ENCODE data around the gene IRF4.
A peak's percentile ranks its signal among the peaks of the same experiment; 100 is the strongest.

The IRF4 gene

GRCh38 chr6:399785-400534, 8.4 kb downstream of the IRF4 start:
- DNase-seq, result no peak

- no peak for DNase-seq
Measured at GRCh38 chr6:400815-401214, 9.3 kb downstream of the IRF4 start.

- DNase-seq, result no peak
Measured at GRCh38 chr6:401239-401993, 9.9 kb downstream of the IRF4 start.

- no peak for DNase-seq
Measured at GRCh38 chr6:401994-402640, 10.6 kb downstream of the IRF4 start.

GRCh38 chr6:402901-403658, 11.5 kb downstream of the IRF4 start:
- DNase-seq, result no peak

- no peak for DNase-seq
Measured at GRCh38 chr6:403659-404655, 12.4 kb downstream of the IRF4 start.

- no peak for DNase-seq
Measured at GRCh38 chr6:404685-405423, 13.3 kb downstream of the IRF4 start.

GRCh38 chr6:408148-408547, 16.6 kb downstream of the IRF4 start:
- no peak for DNase-seq

GRCh38 chr6:408599-409102, 17.1 kb downstream of the IRF4 start:
- DNase-seq, result peak; percentile 17 to 23

- no peak for DNase-seq
Measured at GRCh38 chr6:409370-409972, 17.9 kb downstream of the IRF4 start.

- no peak for DNase-seq
Measured at GRCh38 chr6:410555-411395, 19.2 kb downstream of the IRF4 start.

- DNase-seq, result peak; percentile 2 to 64
Measured at GRCh38 chr6:411402-412145, 20.0 kb downstream of the IRF4 start.

- DNase-seq, result no peak
Measured at GRCh38 chr6:412146-412886, 20.8 kb downstream of the IRF4 start.

GRCh38 chr6:414447-414846, 22.9 kb downstream of the IRF4 start:
- DNase-seq, result no peak

- DNase-seq, result no peak
Measured at GRCh38 chr6:415087-415486, 23.5 kb downstream of the IRF4 start.

GRCh38 chr6:421211-421610, 29.7 kb downstream of the IRF4 start:
- DNase-seq, result no peak

GRCh38 chr6:422433-423054, 31.0 kb downstream of the IRF4 start:
- no peak for DNase-seq

Data from NCI-H187 (cell line).